ENCODE results near the gene SRMS.

SRMS gene

DNA sequence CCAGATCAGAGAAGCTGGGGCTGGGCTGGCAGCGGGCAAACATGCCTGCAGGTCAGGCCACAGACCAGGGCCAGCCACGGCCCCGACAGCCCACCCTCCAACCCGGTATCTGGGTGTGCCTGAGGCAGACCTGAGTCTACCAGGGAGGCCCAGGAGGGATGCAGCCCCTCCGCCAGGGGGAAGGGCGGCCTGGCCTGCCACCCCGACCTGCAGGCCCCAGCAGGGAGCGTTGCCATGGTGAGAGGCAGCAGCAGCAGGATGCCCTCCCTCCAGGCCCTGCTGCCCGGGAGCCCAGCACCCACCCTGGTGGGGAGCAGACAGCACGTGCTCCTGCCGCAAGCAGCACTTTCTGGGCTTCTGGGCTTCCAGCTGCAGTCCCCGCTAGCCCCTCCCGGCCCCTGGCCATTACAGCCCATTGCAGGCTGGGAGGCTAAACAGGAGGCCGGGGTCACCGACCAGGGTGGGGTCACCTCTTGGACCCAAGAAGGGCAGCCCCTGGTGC lies 44.8 kb downstream of the SRMS start:
- no peak for DNase-seq (ENCODE audit: low spot score)
- in situ Hi-C loops (cut with MboI; ENCODE audit: low pct_unique_long_range_greater_than_20kb, low sequenced_read_pairs, unreplicated experiment) = no loop called here
- TF ChIP-seq, protein P1, sequence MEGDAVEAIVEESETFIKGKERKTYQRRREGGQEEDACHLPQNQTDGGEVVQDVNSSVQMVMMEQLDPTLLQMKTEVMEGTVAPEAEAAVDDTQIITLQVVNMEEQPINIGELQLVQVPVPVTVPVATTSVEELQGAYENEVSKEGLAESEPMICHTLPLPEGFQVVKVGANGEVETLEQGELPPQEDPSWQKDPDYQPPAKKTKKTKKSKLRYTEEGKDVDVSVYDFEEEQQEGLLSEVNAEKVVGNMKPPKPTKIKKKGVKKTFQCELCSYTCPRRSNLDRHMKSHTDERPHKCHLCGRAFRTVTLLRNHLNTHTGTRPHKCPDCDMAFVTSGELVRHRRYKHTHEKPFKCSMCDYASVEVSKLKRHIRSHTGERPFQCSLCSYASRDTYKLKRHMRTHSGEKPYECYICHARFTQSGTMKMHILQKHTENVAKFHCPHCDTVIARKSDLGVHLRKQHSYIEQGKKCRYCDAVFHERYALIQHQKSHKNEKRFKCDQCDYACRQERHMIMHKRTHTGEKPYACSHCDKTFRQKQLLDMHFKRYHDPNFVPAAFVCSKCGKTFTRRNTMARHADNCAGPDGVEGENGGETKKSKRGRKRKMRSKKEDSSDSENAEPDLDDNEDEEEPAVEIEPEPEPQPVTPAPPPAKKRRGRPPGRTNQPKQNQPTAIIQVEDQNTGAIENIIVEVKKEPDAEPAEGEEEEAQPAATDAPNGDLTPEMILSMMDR (IDR thresholded peaks at IDR 0.05; ENCODE audit: extremely low read depth, insufficient read depth, missing control alignments) = no peak

DNA sequence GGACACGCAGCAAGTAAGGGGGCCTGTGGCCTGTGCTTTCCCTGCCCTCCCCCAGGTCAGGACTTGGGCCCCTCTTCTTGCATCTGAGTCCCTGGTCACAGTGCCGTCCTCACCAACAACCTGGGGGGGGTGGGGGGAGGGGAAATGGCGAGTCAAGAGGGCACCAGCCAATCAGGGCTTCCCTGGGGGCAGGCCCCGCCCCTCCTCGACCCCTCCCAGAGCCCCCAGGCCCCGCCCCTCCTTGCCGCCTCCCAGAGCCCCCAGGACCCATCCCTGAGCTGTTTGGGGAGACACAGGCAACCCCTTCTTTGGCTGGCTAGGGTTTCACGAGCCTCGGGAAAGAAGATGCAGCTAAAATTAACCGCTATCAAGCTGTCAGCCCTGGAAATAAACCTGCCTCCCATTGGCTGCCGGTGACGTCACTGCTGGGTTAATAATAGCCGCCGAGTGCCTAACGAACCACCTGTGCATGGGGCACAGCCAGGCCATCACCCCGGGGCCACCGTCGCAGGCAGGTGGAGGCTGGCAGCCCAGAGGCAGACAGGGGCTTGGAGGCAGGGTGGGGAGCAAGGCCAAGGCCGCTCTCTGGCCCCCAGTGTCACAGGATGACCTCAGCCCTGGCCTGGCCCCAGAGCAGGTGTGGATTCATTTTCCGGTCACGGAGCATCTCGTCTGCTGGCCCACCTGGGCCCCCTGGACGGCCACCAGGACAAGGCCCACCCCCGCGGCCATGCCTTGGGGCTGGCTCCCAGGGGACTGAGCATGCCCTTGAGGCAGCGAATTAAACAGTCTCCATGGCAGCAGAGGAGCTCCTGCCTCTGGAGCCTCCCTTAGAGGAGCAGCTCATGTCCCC lies 45.5 kb downstream of the SRMS start:
- no peak for DNase-seq (ENCODE audit: low spot score)
- TF ChIP-seq, protein P1 (IDR thresholded peaks at IDR 0.05; ENCODE audit: extremely low read depth, insufficient read depth, missing control alignments) = no peak
- in situ Hi-C loops (cut with MboI; ENCODE audit: low pct_unique_long_range_greater_than_20kb, low sequenced_read_pairs, unreplicated experiment) = no loop called here

DNA sequence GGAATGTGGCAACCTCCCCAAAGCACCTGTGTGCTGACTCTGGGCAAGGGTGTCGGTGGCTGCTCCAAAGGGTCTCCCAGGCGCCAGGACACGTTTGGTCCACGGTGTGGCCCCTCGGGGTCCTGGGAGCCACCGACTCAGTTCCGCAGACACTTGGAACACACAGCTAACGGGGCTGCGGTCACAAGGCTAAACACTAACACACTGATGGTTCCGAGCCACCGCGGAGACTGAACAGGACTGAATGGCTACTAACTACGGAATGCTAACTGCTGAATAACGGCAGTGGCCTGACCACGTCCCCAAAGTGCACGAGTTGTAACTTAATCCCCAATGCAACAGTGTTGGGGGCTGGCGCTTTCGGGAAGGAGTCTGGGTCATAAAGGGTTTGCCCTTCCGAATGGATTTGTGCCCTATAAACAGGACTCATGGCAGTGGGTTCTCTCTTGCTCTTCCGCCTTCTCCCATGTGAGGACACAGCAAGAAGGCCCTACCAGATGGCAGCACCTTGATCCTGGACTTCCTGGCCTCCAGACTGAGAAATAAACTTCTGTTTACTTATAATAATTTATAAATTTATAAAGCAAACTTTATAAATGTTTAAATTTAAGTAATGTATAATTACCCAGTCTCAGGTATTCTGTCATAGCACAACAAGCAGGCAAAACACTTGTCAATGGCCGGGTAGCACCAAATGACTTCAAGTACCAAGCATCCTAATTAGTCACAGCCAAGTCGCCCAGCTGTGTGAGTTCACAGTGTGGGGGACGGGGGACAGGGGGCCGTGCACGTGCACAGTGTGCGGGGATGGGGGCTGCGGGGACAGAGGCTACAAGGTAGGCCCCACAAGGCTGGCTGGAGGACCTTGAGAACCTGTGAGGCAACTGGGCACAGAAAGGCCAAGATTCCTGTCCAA lies 46.4 kb downstream of the SRMS start:
- TF ChIP-seq, protein P1 (IDR thresholded peaks at IDR 0.05; ENCODE audit: extremely low read depth, insufficient read depth, missing control alignments) = no peak
- in situ Hi-C loops (cut with MboI; ENCODE audit: low pct_unique_long_range_greater_than_20kb, low sequenced_read_pairs, unreplicated experiment) = no loop called here
- no peak for DNase-seq (ENCODE audit: low spot score)

DNA sequence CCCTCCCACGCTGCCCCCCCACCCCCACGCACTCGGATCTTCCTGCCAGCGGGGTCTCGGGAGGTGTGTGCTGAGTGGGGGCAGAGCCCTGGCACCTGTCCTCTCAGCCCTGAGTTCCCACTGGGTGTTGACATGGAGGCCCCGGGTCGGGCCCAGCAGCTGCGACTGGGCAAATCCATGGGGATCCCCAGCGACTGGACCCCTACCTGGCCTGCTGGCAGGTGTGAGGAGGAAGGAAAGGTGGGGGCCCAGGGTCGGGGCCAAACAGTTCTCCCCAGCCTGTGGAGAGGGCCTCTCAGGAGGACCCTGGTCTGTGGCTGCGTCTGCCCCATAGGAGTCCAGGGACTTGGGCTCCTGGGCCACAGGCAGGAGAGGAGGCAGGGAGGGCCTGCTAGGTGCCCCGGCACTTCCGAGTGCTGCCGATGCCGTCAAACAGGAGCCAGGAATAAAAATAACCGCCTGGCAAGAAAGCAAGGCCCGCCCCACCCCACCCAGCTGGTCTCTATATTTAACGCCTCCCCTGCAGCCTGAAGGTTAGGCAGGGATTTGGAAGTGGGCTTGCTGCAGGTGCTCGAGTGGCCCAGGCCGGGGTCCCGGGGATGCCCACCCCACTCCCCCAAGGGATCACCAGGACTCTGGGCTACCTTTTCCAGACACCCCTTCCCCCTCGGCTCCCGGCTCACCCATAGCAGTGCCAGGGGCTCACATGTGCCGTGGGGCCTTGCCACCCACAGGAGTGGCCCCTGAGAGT lies 47.2 kb downstream of the SRMS start:
- DNase-seq (ENCODE audit: low spot score) = no peak
- in situ Hi-C loops (cut with MboI; ENCODE audit: low pct_unique_long_range_greater_than_20kb, low sequenced_read_pairs, unreplicated experiment) = no loop called here
- TF ChIP-seq, protein P1 (IDR thresholded peaks at IDR 0.05; ENCODE audit: extremely low read depth, insufficient read depth, missing control alignments) = no peak

DNA sequence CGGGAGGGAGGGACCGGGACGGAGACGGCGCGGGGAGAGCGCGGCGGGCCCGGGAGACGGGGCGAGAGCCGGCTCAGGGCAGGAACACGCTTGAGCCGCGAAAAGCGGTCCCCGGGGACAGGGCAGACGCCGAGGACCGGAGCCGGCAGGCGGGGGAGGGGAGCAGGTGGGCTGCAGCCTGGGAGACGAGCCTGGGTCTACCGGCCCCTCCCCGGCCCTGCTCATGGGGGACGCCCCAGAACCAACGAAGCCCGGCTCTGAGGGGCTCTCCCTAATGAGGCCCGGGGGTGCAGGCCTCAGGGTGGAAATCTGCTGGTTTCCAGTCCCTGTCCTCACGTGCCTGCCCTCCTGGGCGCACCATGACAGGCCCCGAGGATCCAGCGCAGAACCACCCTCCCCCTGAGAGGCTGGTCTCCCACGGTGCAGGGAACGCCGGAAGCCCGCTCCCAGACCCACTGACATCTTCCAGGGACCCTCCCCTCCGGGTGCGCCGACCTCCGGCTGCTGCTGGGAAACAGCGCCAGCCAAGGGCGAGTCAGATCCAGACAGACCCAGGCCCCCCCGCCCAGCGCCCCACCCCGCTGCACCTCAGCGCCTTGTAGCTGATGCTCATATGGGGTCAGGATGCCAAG lies 48.1 kb downstream of the SRMS start:
- in situ Hi-C loops (cut with MboI; ENCODE audit: low pct_unique_long_range_greater_than_20kb, low sequenced_read_pairs, unreplicated experiment) = no loop called here
- TF ChIP-seq, protein P1 (IDR thresholded peaks at IDR 0.05; ENCODE audit: extremely low read depth, insufficient read depth, missing control alignments) = no peak
- DNase-seq (ENCODE audit: low spot score) = no peak

Data from GM13977 (cell line).